Astrocyte (in vitro differentiated cells and primary cell): Measurements from ENCODE around the gene COL2A1. TPM values are rescaled to one million over a fixed set of nuclear protein-coding genes. Genes with fewer than 3 reads are reported as not detected.

Experiments used
- DNase-seq: peaks from one replicate; pipeline ENCODE4 v3.0.0-alpha.2; 2010; ENCODE audit warnings: low read depth
- FAIRE-seq: peaks from 2 replicates; lab custom pipeline; 2011; peaks lifted over from hg19 to GRCh38; lab: Jason Lieb, UNC
- H2AFZ ChIP-seq: 2 replicates; pipeline ENCODE4 v1.6.0; 2012; ENCODE audit warnings: low read depth, low read length, inconsistent platforms
- H3K27ac ChIP-seq: 2 replicates; pipeline ENCODE4 v1.5.1; 2011; ENCODE audit warnings: low read depth, low read length, inconsistent platforms
- H3K27me3 ChIP-seq: 2 replicates; pipeline ENCODE4 v1.6.0; 2011; ENCODE audit warnings: low read length, inconsistent platforms; ENCODE audit not compliant: insufficient read depth
- H3K36me3 ChIP-seq: 2 replicates; pipeline ENCODE4 v1.5.1; 2011; ENCODE audit warnings: low read length, inconsistent platforms; ENCODE audit not compliant: insufficient read depth
- H3K4me1 ChIP-seq: 2 replicates; pipeline ENCODE4 v1.5.1; 2011; ENCODE audit warnings: low read length, inconsistent platforms; ENCODE audit not compliant: insufficient read depth
- H3K4me2 ChIP-seq: 2 replicates; pipeline ENCODE4 v1.6.0; 2012; ENCODE audit warnings: low read length, inconsistent platforms
- H3K4me3 ChIP-seq: 2 replicates; pipeline ENCODE4 v1.5.1; 2011; ENCODE audit warnings: low read depth, mild to moderate bottlenecking, low read length, inconsistent platforms; ENCODE audit not compliant: insufficient read depth
- H3K79me2 ChIP-seq: 2 replicates; pipeline ENCODE4 v1.6.0; 2012; ENCODE audit warnings: mild to moderate bottlenecking, low read length, inconsistent platforms; ENCODE audit not compliant: insufficient read depth
- H3K9ac ChIP-seq: 2 replicates; pipeline ENCODE4 v1.6.0; 2012; ENCODE audit warnings: mild to moderate bottlenecking, low read length, inconsistent platforms
- H3K9me3 ChIP-seq: 2 replicates; pipeline ENCODE4 v1.5.1; 2012; ENCODE audit warnings: low read depth, mild to moderate bottlenecking, low read length, inconsistent platforms; ENCODE audit not compliant: insufficient read depth
- H4K20me1 ChIP-seq: 2 replicates; pipeline ENCODE4 v1.6.0; 2012; ENCODE audit warnings: low read length, inconsistent platforms; ENCODE audit not compliant: insufficient read depth
- H3K27ac Mint-ChIP-seq: one replicate; pipeline ENCODE4 v1.8.0; 2021; ENCODE audit warnings: mild to moderate bottlenecking, mixed read lengths; ENCODE audit not compliant: unreplicated experiment
- H3K27me3 Mint-ChIP-seq: one replicate; pipeline ENCODE4 v1.8.0; 2021; ENCODE audit warnings: low read depth, mixed read lengths; ENCODE audit not compliant: unreplicated experiment
- H3K36me3 Mint-ChIP-seq: one replicate; pipeline ENCODE4 v1.8.0; 2021; ENCODE audit warnings: low read depth, mixed read lengths; ENCODE audit not compliant: unreplicated experiment
- H3K4me1 Mint-ChIP-seq: one replicate; pipeline ENCODE4 v1.8.0; 2021; ENCODE audit warnings: low read depth, mixed read lengths; ENCODE audit not compliant: unreplicated experiment
- H3K4me3 Mint-ChIP-seq: one replicate; pipeline ENCODE4 v1.8.0; 2021; ENCODE audit warnings: mild to moderate bottlenecking, moderate library complexity, mixed read lengths; ENCODE audit not compliant: unreplicated experiment
- H3K9me3 Mint-ChIP-seq: one replicate; pipeline ENCODE4 v1.8.0; 2021; ENCODE audit warnings: mild to moderate bottlenecking, mixed read lengths; ENCODE audit not compliant: unreplicated experiment
- EZH2 ChIP-seq: IDR thresholded peaks from 2 replicates; pipeline ENCODE4 v1.6.1; 2012; ENCODE audit warnings: mild to moderate bottlenecking, low read length, inconsistent platforms; ENCODE audit not compliant: insufficient read depth
- total RNA-seq: library from RNA; stranded (reverse); gene quantifications from 2 replicates; pipeline ENCODE4 v1.2.1, GENCODE V29; 2021
- TF ChIP-seq, protein P1 (sequence below): IDR thresholded peaks from 2 replicates; pipeline ENCODE4 v1.5.1; 2011; ENCODE audit warnings: low read depth, mild to moderate bottlenecking, inconsistent platforms, low read length, moderate library complexity; ENCODE audit not compliant: insufficient read depth

The COL2A1 gene
- total RNA-seq, 1 donor from 2014 or later = 20.3 TPM

DNA sequence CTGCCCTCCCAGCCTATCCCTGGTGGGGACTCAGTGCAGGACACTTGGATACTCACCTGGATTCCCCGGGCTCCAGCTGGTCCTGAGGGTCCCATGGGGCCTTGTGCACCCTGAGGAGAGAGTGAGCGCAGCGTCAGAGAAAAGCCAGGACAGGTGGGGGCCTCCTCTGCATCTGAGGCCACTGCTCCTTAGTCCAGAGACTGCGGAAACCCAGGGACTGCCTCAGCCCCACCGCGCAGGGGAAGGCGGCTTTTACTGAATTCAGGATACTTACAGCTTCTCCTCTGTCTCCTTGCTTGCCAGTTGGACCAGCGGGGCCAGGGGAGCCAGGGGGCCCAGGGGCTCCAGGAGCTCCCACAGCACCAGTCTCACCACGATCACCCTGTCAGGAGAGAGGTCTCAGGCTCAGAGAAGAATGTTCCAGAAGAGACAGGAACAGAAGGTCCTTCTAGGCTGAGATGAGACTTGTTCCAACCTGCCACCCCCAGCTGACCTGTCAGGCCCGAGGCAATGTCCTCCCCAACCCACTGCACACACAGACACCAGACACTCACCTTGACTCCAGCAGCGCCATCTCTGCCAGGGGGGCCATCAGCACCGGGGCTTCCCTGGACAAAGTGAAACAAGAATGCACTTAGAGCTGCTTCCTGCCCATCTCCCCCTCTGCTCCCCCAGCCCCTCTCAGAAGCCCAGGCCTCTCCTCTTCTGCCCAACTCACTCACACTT, 27.1 kb downstream of the COL2A1 start:
- no peak overlapping the region for H3K4me3 ChIP-seq
- no peak overlapping the region for H2AFZ ChIP-seq
- no peaks in the 10 kb centered on the region for H3K27me3 ChIP-seq
- no peaks in the 10 kb centered on the region for H3K79me2 ChIP-seq
- Mint-ChIP-seq H3K36me3 (peaks cover 7% of the 10 kb centered on the region), H3K4me1 (peaks cover 3% of the 10 kb centered on the region), H3K27ac (no peak overlapping the region), H3K4me3 (no peak overlapping the region), H3K27me3 (peaks cover 21% of the 10 kb centered on the region), H3K9me3 (peaks cover 5% of the 10 kb centered on the region)
- no peaks in the 10 kb centered on the region for H4K20me1 ChIP-seq
- DNase-seq (no peak), FAIRE-seq (no peak)
- H3K4me2 ChIP-seq = no peak overlapping the region
- H3K9me3 ChIP-seq = no peaks in the 10 kb centered on the region
- no peaks in the 10 kb centered on the region for H3K4me1 ChIP-seq
- H3K36me3 ChIP-seq = no peaks in the 10 kb centered on the region
- no peak for TF ChIP-seq EZH2
- TF ChIP-seq, protein P1, sequence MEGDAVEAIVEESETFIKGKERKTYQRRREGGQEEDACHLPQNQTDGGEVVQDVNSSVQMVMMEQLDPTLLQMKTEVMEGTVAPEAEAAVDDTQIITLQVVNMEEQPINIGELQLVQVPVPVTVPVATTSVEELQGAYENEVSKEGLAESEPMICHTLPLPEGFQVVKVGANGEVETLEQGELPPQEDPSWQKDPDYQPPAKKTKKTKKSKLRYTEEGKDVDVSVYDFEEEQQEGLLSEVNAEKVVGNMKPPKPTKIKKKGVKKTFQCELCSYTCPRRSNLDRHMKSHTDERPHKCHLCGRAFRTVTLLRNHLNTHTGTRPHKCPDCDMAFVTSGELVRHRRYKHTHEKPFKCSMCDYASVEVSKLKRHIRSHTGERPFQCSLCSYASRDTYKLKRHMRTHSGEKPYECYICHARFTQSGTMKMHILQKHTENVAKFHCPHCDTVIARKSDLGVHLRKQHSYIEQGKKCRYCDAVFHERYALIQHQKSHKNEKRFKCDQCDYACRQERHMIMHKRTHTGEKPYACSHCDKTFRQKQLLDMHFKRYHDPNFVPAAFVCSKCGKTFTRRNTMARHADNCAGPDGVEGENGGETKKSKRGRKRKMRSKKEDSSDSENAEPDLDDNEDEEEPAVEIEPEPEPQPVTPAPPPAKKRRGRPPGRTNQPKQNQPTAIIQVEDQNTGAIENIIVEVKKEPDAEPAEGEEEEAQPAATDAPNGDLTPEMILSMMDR = no peak
- H3K27ac ChIP-seq = no peak overlapping the region
- H3K9ac ChIP-seq = no peak overlapping the region

DNA sequence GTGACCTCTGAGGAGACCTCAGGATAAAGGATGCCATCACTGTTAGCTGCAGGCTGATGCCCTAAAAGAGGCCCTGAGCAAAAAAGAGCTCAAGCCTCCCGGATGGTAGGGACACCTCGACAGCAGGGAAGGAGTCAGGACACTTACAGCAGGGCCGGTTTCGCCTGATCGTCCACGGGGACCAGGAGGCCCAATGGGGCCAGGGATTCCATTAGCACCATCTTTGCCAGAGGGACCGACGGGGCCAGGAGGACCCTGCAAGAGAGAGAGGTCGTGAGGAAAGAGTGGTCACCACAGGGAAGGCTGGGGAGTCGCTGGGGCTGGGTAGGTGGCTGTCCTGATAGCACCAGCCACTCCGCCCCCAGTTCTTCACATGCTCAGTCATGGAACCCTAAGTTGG, 28.5 kb downstream of the COL2A1 start:
- TF ChIP-seq, protein P1 = no peak
- no peak for TF ChIP-seq EZH2
- peaks cover 22% of the 10 kb centered on the region for H3K27me3 Mint-ChIP-seq

DNA sequence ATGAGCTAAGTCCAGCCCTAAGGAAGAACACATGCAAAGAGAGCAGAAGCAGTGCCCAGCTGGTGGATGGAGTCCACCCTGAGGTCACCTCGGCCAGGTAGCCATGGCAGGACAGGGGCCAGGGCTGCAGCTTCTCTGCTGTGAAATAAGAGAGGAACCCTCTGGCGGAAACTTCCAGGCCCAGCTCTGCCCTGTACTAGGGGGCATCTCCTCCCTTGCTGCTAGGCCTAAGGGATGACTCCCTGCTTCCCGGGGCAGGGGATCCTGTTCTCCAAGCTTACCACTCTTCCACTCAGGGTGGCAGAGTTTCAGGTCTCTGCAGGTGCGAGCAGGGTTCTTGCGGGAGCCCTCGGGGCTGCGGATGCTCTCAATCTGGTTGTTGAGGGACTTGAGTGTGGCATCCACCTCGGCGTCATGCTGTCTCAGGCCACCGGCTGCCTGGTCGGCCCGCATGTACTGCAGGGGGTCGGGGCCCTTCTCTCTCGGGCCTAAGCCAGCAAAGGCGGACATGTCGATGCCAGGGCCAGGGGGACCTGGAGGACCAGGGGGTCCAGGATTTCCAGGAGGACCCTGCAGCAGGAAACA, 29.1 kb downstream of the COL2A1 start:
- H3K4me3 Mint-ChIP-seq = no peak overlapping the region
- H3K4me1 ChIP-seq = no peaks in the 10 kb centered on the region

More for the DNA sequence above, 28.5 kb downstream of the COL2A1 start:
- no peaks in the 10 kb centered on the region for H3K27me3 ChIP-seq
- H3K4me1 ChIP-seq = no peaks in the 10 kb centered on the region
- no peaks in the 10 kb centered on the region for H4K20me1 ChIP-seq
- H3K36me3 ChIP-seq = no peaks in the 10 kb centered on the region
- H3K4me3 ChIP-seq = no peak overlapping the region
- H3K79me2 ChIP-seq = no peaks in the 10 kb centered on the region
- DNase-seq (no peak), FAIRE-seq (no peak)
- no peak overlapping the region for H3K27ac Mint-ChIP-seq
- H2AFZ ChIP-seq = no peak overlapping the region
- H3K4me2 ChIP-seq = no peak overlapping the region
- peaks cover 3% of the 10 kb centered on the region for H3K4me1 Mint-ChIP-seq
- H3K36me3 Mint-ChIP-seq = peaks cover 7% of the 10 kb centered on the region
- no peaks in the 10 kb centered on the region for H3K9me3 ChIP-seq
- no peak overlapping the region for H3K9ac ChIP-seq
- H3K27ac ChIP-seq = no peak overlapping the region
- no peak overlapping the region for H3K4me3 Mint-ChIP-seq
- H3K9me3 Mint-ChIP-seq = peaks cover 5% of the 10 kb centered on the region

More for the DNA sequence above, 29.1 kb downstream of the COL2A1 start:
- Histone ChIP-seq H3K4me3 (no peak overlapping the region), H3K27me3 (no peaks in the 10 kb centered on the region), H3K9me3 (no peaks in the 10 kb centered on the region), H3K9ac (no peak overlapping the region), H3K36me3 (no peaks in the 10 kb centered on the region), H3K79me2 (no peaks in the 10 kb centered on the region), H3K4me2 (no peak overlapping the region), H4K20me1 (no peaks in the 10 kb centered on the region), H3K27ac (no peak overlapping the region), H2AFZ (no peak overlapping the region)
- Mint-ChIP-seq H3K36me3 (peaks cover 7% of the 10 kb centered on the region), H3K27me3 (peaks cover 17% of the 10 kb centered on the region), H3K4me1 (peaks cover under 1% of the 10 kb centered on the region), H3K27ac (no peak overlapping the region), H3K9me3 (peaks cover 2% of the 10 kb centered on the region)
- FAIRE-seq (no peak), DNase-seq (no peak)
- TF ChIP-seq EZH2 = no peak
- TF ChIP-seq, protein P1 = no peak
